Right atrium auricular region (tissue), 2 donors: ENCODE results near the gene KRTAP29-1. TPM values are rescaled to one million over a fixed set of nuclear protein-coding genes. Genes with fewer than 3 reads are reported as not detected.
A peak's percentile ranks its signal among the peaks of the same experiment; 100 is the strongest.

Source experiments
- DNase-seq: peaks from one replicate; pipeline ENCODE4 v3.0.0-alpha.2; 2019; ENCODE audit warnings: low spot score
- H3K27ac ChIP-seq, 2 donors: fragments of 200-600 bp; sonication (generic); 1 replicate in 1 of 2; 2 replicates in 1 of 2; pipeline ENCODE4 v1.5.1; 2016 to 2019
- H3K27me3 ChIP-seq, 2 donors: fragments of 200-600 bp; sonication (generic); one replicate each; pipeline versions ENCODE4 v1.5.1 to v1.6.0; 2017 to 2019
- H3K36me3 ChIP-seq: fragments of 200-600 bp; sonication (generic); one replicate; pipeline ENCODE4 v1.5.1; 2016
- H3K4me1 ChIP-seq, 2 donors: fragments of 200-600 bp; sonication (generic); one replicate each; pipeline versions ENCODE4 v1.5.1 to v1.6.0; 2017 to 2019
- H3K4me3 ChIP-seq, 2 donors: fragments of 200-600 bp; sonication (generic); 1 replicate in 1 of 2; 2 replicates in 1 of 2; pipeline ENCODE4 v1.5.1; 2017 to 2019; ENCODE audit warnings: mild to moderate bottlenecking in 1 of 2, moderate library complexity in 1 of 2
- H3K9me3 ChIP-seq, 2 donors: fragments of 200-600 bp; sonication (generic); one replicate each; pipeline ENCODE4 v1.5.1; 2019
- CTCF ChIP-seq, 2 donors: fragments of 200-600 bp; sonication (generic); IDR thresholded peaks; one replicate each; pipeline ENCODE4 v1.5.1; 2019; ENCODE audit warnings: antibody characterized with exemption in 2 of 2
- total RNA-seq, 2 donors: library from RNA; depleted of rRNA; stranded (reverse); fragments of >200 nt; gene quantifications; one replicate each; pipeline ENCODE4 v1.1.0, GENCODE V29; 2016

Gene KRTAP29-1
- total RNA-seq, 2 donors from 2014 or later = not detected

GRCh38 chr17:41331606-41332005 is 29.0 kb upstream of the KRTAP29-1 start:
- TF ChIP-seq CTCF (IDR thresholded peaks at IDR 0.05) = no peak
- no peak overlapping the region for H3K27ac ChIP-seq

GRCh38 chr17:41329279-41329948 is 26.8 kb upstream of the KRTAP29-1 start:
- no peaks in the 10 kb centered on the region for H3K36me3 ChIP-seq
- H3K27me3 ChIP-seq = no peaks in the 10 kb centered on the region
- H3K27ac ChIP-seq = no peak overlapping the region
- H3K4me3 ChIP-seq = no peak overlapping the region
- no peaks in the 10 kb centered on the region for H3K9me3 ChIP-seq
- peak; percentile 33 to 54 for TF ChIP-seq CTCF (IDR thresholded peaks at IDR 0.05)
- DNase-seq = no peak
- no peaks in the 10 kb centered on the region for H3K4me1 ChIP-seq

More at GRCh38 chr17:41331606-41332005, 29.0 kb upstream of the KRTAP29-1 start:
- DNase-seq = no peak
- Histone ChIP-seq H3K4me1 (no peaks in the 10 kb centered on the region), H3K9me3 (no peaks in the 10 kb centered on the region), H3K36me3 (no peaks in the 10 kb centered on the region), H3K4me3 (no peak overlapping the region), H3K27me3 (no peaks in the 10 kb centered on the region)

GRCh38 chr17:41328207-41328606 is 25.6 kb upstream of the KRTAP29-1 start:
- Histone ChIP-seq H3K9me3 (no peaks in the 10 kb centered on the region), H3K36me3 (no peaks in the 10 kb centered on the region), H3K4me1 (no peaks in the 10 kb centered on the region), H3K27ac (no peak overlapping the region), H3K4me3 (no peak overlapping the region), H3K27me3 (no peaks in the 10 kb centered on the region)
- TF ChIP-seq CTCF (IDR thresholded peaks at IDR 0.05) = no peak
- DNase-seq = no peak

DNA sequence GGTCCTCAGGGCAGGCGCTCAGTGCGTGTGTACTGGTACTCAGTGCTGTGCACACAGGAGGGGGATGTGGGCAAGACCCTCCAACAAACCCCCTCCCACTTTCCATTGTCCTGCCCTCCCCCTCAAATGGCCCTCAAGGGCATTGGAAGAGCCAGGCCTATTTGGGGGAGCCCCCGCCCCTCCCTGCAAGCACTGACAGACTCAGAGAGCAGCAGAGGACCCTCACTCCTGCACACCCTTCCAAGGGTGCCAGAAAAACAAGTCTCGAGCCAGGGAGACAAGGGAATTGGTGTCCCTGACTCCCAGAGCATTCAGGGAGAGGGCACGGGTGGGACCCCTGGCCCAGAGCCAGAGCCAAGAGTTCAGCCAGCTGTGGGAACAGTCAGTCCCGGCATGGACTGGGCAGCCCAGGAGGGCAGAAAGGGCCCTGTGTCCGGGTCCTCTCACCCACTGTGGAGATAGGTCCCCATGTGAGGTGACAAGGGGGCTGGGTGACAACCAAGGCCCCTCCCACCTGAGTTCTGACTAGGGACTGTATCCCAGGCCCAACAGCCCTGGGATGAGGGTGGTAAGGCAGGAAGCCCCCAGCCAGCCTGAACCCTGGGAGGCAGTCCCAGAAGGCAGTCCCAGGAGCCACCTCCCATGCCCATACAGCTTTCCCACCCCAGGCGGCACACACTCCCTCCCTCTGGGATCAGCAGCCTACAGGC is 24.9 kb upstream of the KRTAP29-1 start:
- H3K36me3 ChIP-seq = no peaks in the 10 kb centered on the region
- DNase-seq = no peak
- TF ChIP-seq CTCF (IDR thresholded peaks at IDR 0.05) = no peak
- H3K27ac ChIP-seq = no peak overlapping the region
- no peaks in the 10 kb centered on the region for H3K27me3 ChIP-seq
- H3K9me3 ChIP-seq = no peaks in the 10 kb centered on the region
- H3K4me1 ChIP-seq = no peaks in the 10 kb centered on the region
- H3K4me3 ChIP-seq = no peak overlapping the region

DNA sequence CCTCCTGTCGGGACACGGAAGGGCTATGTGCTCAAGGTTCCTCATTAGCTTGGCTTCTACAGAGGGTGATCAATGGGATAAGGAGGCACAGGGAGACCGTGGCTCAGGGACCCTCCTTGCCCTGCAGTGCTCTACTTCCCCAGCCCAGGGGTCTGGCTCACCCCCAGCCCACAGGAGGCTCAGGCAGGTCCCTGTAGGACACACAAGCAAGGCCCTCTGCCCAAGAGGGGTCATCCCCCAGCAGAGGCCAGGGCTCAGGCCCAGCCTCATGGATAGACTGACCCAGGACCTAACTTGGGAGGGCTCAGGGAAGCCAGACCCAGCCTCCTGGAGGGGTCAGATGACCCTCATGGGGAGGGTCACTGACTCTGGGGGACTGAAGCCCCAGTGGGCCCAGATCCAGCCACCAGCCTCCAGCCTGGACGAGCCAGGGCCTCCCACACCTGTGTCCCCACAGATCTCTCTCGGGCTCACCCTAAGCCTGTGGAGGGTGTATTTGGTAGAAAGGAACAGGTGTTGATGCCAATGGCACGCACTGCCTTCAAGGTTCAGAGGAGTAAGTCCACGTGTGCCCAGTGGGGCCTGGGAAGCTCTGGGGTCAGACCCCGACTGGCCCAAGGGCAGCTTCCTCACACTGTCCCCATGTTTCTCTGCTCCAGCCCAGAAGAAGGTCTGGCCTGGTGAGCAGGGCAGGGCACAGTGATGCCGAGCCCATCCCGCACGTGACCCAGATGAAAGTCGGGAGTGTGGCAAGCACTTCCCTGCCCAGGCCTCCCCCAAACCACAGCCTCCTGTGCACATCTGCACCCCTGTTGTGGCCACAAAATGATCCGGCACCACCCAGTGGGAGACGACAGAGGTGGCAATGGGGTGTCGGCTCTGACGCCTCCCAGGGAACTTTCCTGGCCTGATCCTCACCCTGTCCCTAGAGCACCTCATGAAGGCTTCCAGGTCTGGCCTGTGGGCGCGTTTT is 23.8 kb upstream of the KRTAP29-1 start:
- TF ChIP-seq CTCF (IDR thresholded peaks at IDR 0.05) = no peak
- H3K36me3 ChIP-seq = no peaks in the 10 kb centered on the region
- no peaks in the 10 kb centered on the region for H3K4me1 ChIP-seq
- no peak for DNase-seq
- H3K27me3 ChIP-seq = no peaks in the 10 kb centered on the region
- no peaks in the 10 kb centered on the region for H3K9me3 ChIP-seq
- no peak overlapping the region for H3K4me3 ChIP-seq
- H3K27ac ChIP-seq = no peak overlapping the region
